ENCODE measurements around the gene TMEM158. TPM values are rescaled to one million over a fixed set of nuclear protein-coding genes. Genes with fewer than 3 reads are reported as not detected.

The TMEM158 gene
- total RNA-seq, 1 experiment from 2014 or later = 7.3 TPM

GRCh38 chr3:45187694-45188141 lies 38.4 kb downstream of the TMEM158 start:
- BruUV-seq (replicated peaks) = no TSS peak
- in situ Hi-C loops (cut with HindIII; ENCODE audit: low pct_unique_long_range_greater_than_20kb, low sequenced_read_pairs) = no loop called here
- H3K9me3 ChIP-seq (ENCODE audit: control insufficient read depth, insufficient read depth, low read depth, low read length) = no peaks in the 10 kb centered on the region
- intact Hi-C loops (cut with micrococcal nuclease; ENCODE audit: unreplicated experiment) = no loop called here
- H3K4me3 ChIP-seq (ENCODE audit: low read depth in 2 of 2, low read length in 2 of 2) = no peak overlapping the region
- no peaks in the 10 kb centered on the region for H3K36me3 ChIP-seq (ENCODE audit: control insufficient read depth, insufficient read depth, low read length)
- TF ChIP-seq REST (IDR thresholded peaks at IDR 0.05; ENCODE audit: insufficient read depth in 1 of 2, low read depth in 2 of 2, low read length in 1 of 2) (no peak), SIN3A (IDR thresholded peaks at IDR 0.05; ENCODE audit: borderline replicate concordance, insufficient read depth, low read depth, low read length) (no peak), CTCF (IDR thresholded peaks at IDR 0.05) (no peak), TCF7L2 (IDR thresholded peaks at IDR 0.05; ENCODE audit: low read depth, low read length) (no peak), POLR2AphosphoS5 (IDR thresholded peaks at IDR 0.05; ENCODE audit: low read depth, low read length) (no peak)
- POLR2A ChIA-PET = no interaction called here
- DNase-seq (ENCODE audit: low read depth, low spot score) (no peak), ATAC-seq (no peak)
- no peak overlapping the region for H3K27ac ChIP-seq (ENCODE audit: low read length)
- H3K27me3 ChIP-seq (ENCODE audit: control insufficient read depth, insufficient read depth, low read length) = no peaks in the 10 kb centered on the region
- CTCF ChIA-PET = no interaction called here
- no peaks in the 10 kb centered on the region for H3K4me1 ChIP-seq (ENCODE audit: control insufficient read depth, insufficient read depth, low read length)

- Histone ChIP-seq H3K4me3 (ENCODE audit: low read depth in 2 of 2, low read length in 2 of 2) (no peak overlapping the region), H3K36me3 (ENCODE audit: control insufficient read depth, insufficient read depth, low read length) (no peaks in the 10 kb centered on the region), H3K27me3 (ENCODE audit: control insufficient read depth, insufficient read depth, low read length) (no peaks in the 10 kb centered on the region), H3K4me1 (ENCODE audit: control insufficient read depth, insufficient read depth, low read length) (no peaks in the 10 kb centered on the region), H3K9me3 (ENCODE audit: control insufficient read depth, insufficient read depth, low read depth, low read length) (no peaks in the 10 kb centered on the region), H3K27ac (ENCODE audit: low read length) (no peak overlapping the region)
- BruUV-seq (replicated peaks) = no TSS peak
- POLR2A ChIA-PET = no interaction called here
- ATAC-seq (no peak), DNase-seq (ENCODE audit: low read depth, low spot score) (no peak)
- intact Hi-C loops (cut with micrococcal nuclease; ENCODE audit: unreplicated experiment) (no loop called here), in situ Hi-C loops (cut with HindIII; ENCODE audit: low pct_unique_long_range_greater_than_20kb, low sequenced_read_pairs) (no loop called here)
- TF ChIP-seq CTCF (IDR thresholded peaks at IDR 0.05) = no peak
- TF ChIP-seq TCF7L2 (IDR thresholded peaks at IDR 0.05; ENCODE audit: low read depth, low read length) = no peak
- TF ChIP-seq SIN3A (IDR thresholded peaks at IDR 0.05; ENCODE audit: borderline replicate concordance, insufficient read depth, low read depth, low read length) = no peak
- CTCF ChIA-PET = no interaction called here
Observed at GRCh38 chr3:45186871-45187270, 39.2 kb downstream of the TMEM158 start.

Measured in Panc1 (cell line).